RPMI8226 (cell line): ENCODE measurements around the gene JAKMIP1.

Experiments used
- DNase-seq: peaks from one replicate; pipeline ENCODE4 v3.0.0-alpha.2; 2015

JAKMIP1 gene

GRCh38 chr4:6177587-6178197 is 22.7 kb downstream of the JAKMIP1 start:
- no peak for DNase-seq

GRCh38 chr4:6175426-6175825 is 24.9 kb downstream of the JAKMIP1 start:
- DNase-seq: no peak

- DNase-seq: no peak
These were observed 27.5 kb downstream of the JAKMIP1 start for GRCh38 chr4:6172927-6173200.

GRCh38 chr4:6172093-6172926 is 28.0 kb downstream of the JAKMIP1 start:
- DNase-seq: no peak

- DNase-seq: no peak
These were observed 31.1 kb downstream of the JAKMIP1 start for GRCh38 chr4:6169239-6169638.

GRCh38 chr4:6165766-6166165 is 34.6 kb downstream of the JAKMIP1 start:
- DNase-seq: no peak

GRCh38 chr4:6162885-6163284 is 37.5 kb downstream of the JAKMIP1 start:
- DNase-seq: no peak

- no peak for DNase-seq
These were observed 38.4 kb downstream of the JAKMIP1 start for GRCh38 chr4:6161921-6162464.

- DNase-seq: no peak
These were observed 39.8 kb downstream of the JAKMIP1 start for GRCh38 chr4:6160536-6160935.

- no peak for DNase-seq
These were observed 42.4 kb downstream of the JAKMIP1 start for GRCh38 chr4:6157926-6158325.

- no peak for DNase-seq
These were observed 44.2 kb downstream of the JAKMIP1 start for GRCh38 chr4:6155996-6156750.

- no peak for DNase-seq
These were observed 45.5 kb downstream of the JAKMIP1 start for GRCh38 chr4:6154875-6155274.

- DNase-seq: no peak
These were observed 46.5 kb downstream of the JAKMIP1 start for GRCh38 chr4:6153874-6154273.

- no peak for DNase-seq
These were observed 47.3 kb downstream of the JAKMIP1 start for GRCh38 chr4:6152869-6153705.

GRCh38 chr4:6150046-6150735 is 50.2 kb downstream of the JAKMIP1 start:
- no peak for DNase-seq

GRCh38 chr4:6148506-6149205 is 51.7 kb downstream of the JAKMIP1 start:
- DNase-seq: no peak

- no peak for DNase-seq
These were observed 52.9 kb downstream of the JAKMIP1 start for GRCh38 chr4:6147441-6147840.

- no peak for DNase-seq
These were observed 56.7 kb downstream of the JAKMIP1 start for GRCh38 chr4:6143603-6144181.

GRCh38 chr4:6142935-6143602 is 57.3 kb downstream of the JAKMIP1 start:
- no peak for DNase-seq

- no peak for DNase-seq
These were observed 57.8 kb downstream of the JAKMIP1 start for GRCh38 chr4:6142511-6142910.

GRCh38 chr4:6141554-6141953 is 58.8 kb downstream of the JAKMIP1 start:
- no peak for DNase-seq
